K562 (cell line): ENCODE measurements around the gene OBSL1. TPM values are rescaled to one million over a fixed set of nuclear protein-coding genes. Genes with fewer than 3 reads are reported as not detected.

Experiments
- ATAC-seq: fragments of 200-7000 bp; cut with Tn5 transposase; 3 replicates; pipeline ENCODE4 v1.9.1; 2020; ENCODE audit warnings: moderate library complexity
- BruUV-seq: library from RNA; stranded (reverse); fragments of 400-500 nt; replicated peaks from 2 replicates; lab custom pipeline; 2021; lab: Mats Ljungman, UMichigan
- CTCF ChIA-PET: fragments of 300-600 bp; formaldehyde crosslinking; extraction: SDS; loops from one replicate; lab custom pipeline; 2021; ENCODE audit warnings: low intra/inter-chr PET ratio; lab: Yijun Ruan, JAX
- POLR2A ChIA-PET: fragments of 300-600, 350-650 bp; sonication (Branson Sonifier 250); formaldehyde crosslinking; extraction: SDS; loops from one replicate; lab custom pipeline; 2021; ENCODE audit warnings: antibody characterized with exemption, inconsistent platforms; lab: Yijun Ruan, JAX
- DNase-seq, 4 experiments: peaks; one replicate each; pipeline versions ENCODE4 v3.0.0 to v3.0.0-alpha.2; 2011 to 2018; ENCODE audit warnings: low spot score in 3 of 4, mixed read lengths in 3 of 4; ENCODE audit errors: extremely low read depth in 1 of 4
- FAIRE-seq: peaks from 2 replicates; lab custom pipeline; 2011; peaks lifted over from hg19 to GRCh38; lab: Jason Lieb, UNC
- H2AFZ ChIP-seq: 2 replicates; pipeline ENCODE4 v1.6.0; 2011; ENCODE audit warnings: low read depth, low read length, control low read depth, inconsistent platforms
- H3K27ac ChIP-seq: fragments of 200-600 bp; 3 replicates; pipeline ENCODE4 v1.8.0; 2011; ENCODE audit warnings: low read depth, mild to moderate bottlenecking, control low read depth, inconsistent platforms, low read length, moderate library complexity, mixed read lengths; ENCODE audit errors: extremely low read depth
- H3K27me3 ChIP-seq, 2 experiments: fragments of 300-600 bp in 1 of 2; 2 replicates in 1 of 2; 3 replicates in 1 of 2; pipeline versions ENCODE4 v1.6.0 to v1.8.0; 2011; ENCODE audit warnings: inconsistent platforms in 2 of 2, low read length in 2 of 2, mild to moderate bottlenecking in 1 of 2, mixed read lengths in 1 of 2, moderate library complexity in 1 of 2; ENCODE audit not compliant: control insufficient read depth in 2 of 2, insufficient read depth in 2 of 2
- H3K36me3 ChIP-seq: fragments of 300-600 bp; 3 replicates; pipeline ENCODE4 v1.8.0; 2011; ENCODE audit warnings: mild to moderate bottlenecking, low read length, inconsistent platforms; ENCODE audit not compliant: control insufficient read depth, insufficient read depth
- H3K4me1 ChIP-seq, 2 experiments: fragments of 200-600 bp in 1 of 2; replicated peaks in 1 of 2; 2 replicates in 1 of 2; 3 replicates in 1 of 2; pipeline versions ENCODE4 v1.5.1 to v1.8.0; 2011; ENCODE audit warnings: inconsistent platforms in 2 of 2, low read length in 2 of 2, mild to moderate bottlenecking in 1 of 2, mixed read lengths in 1 of 2, moderate library complexity in 1 of 2; ENCODE audit not compliant: control insufficient read depth in 2 of 2, insufficient read depth in 2 of 2
- H3K4me2 ChIP-seq: 2 replicates; pipeline ENCODE4 v1.6.1; 2011; ENCODE audit warnings: low read length, control low read depth, inconsistent platforms, mixed read lengths; ENCODE audit not compliant: insufficient read depth
- H3K4me3 ChIP-seq: fragments of 200-600 bp; sonication (generic), shearing (Covaris generic); 2 replicates; pipeline ENCODE4 v1.5.1; 2016; ENCODE audit warnings: control low read depth, inconsistent platforms
- H3K79me2 ChIP-seq: fragments of 200-600 bp; 3 replicates; pipeline ENCODE4 v1.8.0; 2011; ENCODE audit warnings: low read length, inconsistent platforms; ENCODE audit not compliant: control insufficient read depth, insufficient read depth
- H3K9ac ChIP-seq, 2 experiments: 2 replicates each; pipeline versions ENCODE4 v1.6.0 to v1.6.1; 2011; ENCODE audit warnings: low read depth in 2 of 2, low read length in 2 of 2, control low read depth in 1 of 2, inconsistent platforms in 1 of 2, mild to moderate bottlenecking in 1 of 2, mixed read lengths in 1 of 2; ENCODE audit not compliant: insufficient read depth in 1 of 2
- H3K9me1 ChIP-seq: one replicate; pipeline ENCODE4 v1.6.0; 2011; ENCODE audit warnings: inconsistent platforms, mild to moderate bottlenecking, low read length, moderate library complexity; ENCODE audit not compliant: control insufficient read depth, insufficient read depth
- H3K9me3 ChIP-seq: replicated peaks from 2 replicates; pipeline ENCODE4 v1.5.1; 2011; ENCODE audit warnings: low read depth, low read length, inconsistent platforms; ENCODE audit not compliant: control insufficient read depth, insufficient read depth
- H4K20me1 ChIP-seq: replicated peaks from 2 replicates; pipeline ENCODE4 v1.6.1; 2011; ENCODE audit warnings: low read length, inconsistent platforms, mixed read lengths; ENCODE audit not compliant: control insufficient read depth, insufficient read depth
- CHD7 ChIP-seq: fragments of 200-600 bp; sonication (generic); IDR thresholded peaks from one replicate; pipeline ENCODE4 v1.6.1; 2012; ENCODE audit warnings: mild to moderate bottlenecking, low read depth, low read length, inconsistent platforms
- DACH1 ChIP-seq: fragments of 450-650 bp; IDR thresholded peaks from 2 replicates; pipeline ENCODE4 v1.6.1; 2018; ENCODE audit not compliant: partially characterized antibody
- ESRRA ChIP-seq: fragments of 450-650 bp; IDR thresholded peaks from 2 replicates; pipeline ENCODE4 v1.6.1; 2014; ENCODE audit warnings: low read depth, mild to moderate bottlenecking, moderate library complexity, borderline replicate concordance
- FOXO4 ChIP-seq: fragments of 450-650 bp; formaldehyde crosslinking; IDR thresholded peaks from 2 replicates; pipeline ENCODE4 v1.4.0; 2020; ENCODE audit warnings: mild to moderate bottlenecking, moderate library complexity
- HLTF ChIP-seq: fragments of 450-650 bp; IDR thresholded peaks from 2 replicates; pipeline ENCODE4 v1.6.1; 2016
- RFX1 ChIP-seq: fragments of 450-650 bp; IDR thresholded peaks from 2 replicates; pipeline ENCODE4 v1.6.1; 2016; ENCODE audit warnings: mild to moderate bottlenecking, moderate library complexity
- SMARCB1 ChIP-seq: IDR thresholded peaks from 2 replicates; pipeline ENCODE4 v1.6.1; 2011; ENCODE audit warnings: improper control_type of control experiment, low read depth; ENCODE audit not compliant: insufficient read length
- USF1 ChIP-seq: sonication (generic); formaldehyde crosslinking; IDR thresholded peaks from 2 replicates; pipeline ENCODE4 v1.9.0; 2022; ENCODE audit warnings: mild to moderate bottlenecking, missing genetic modification reagents
- WGBS: fragments of 100-300 bp; shearing (Covaris generic); methylation state at CpG from one replicate; pipeline ENCODE4 v1.1.6; 2016; ENCODE audit warnings: low coverage, mixed read lengths; ENCODE audit not compliant: insufficient coverage; ENCODE audit errors: missing lambda C conversion rate; 5-methylcytosine and 5-hydroxymethylcytosine counted together
- in situ Hi-C: fragments of 300-500 bp; cut with MboI; formaldehyde crosslinking; loops from 4 replicates; pipeline ENCODE4 v1.15.0; 2018; ENCODE audit warnings: inconsistent platforms, mixed read lengths
- intact Hi-C: fragments of 100-400 bp; cut with micrococcal nuclease; formaldehyde crosslinking; loops from 2 replicates; pipeline ENCODE4 v1.14.2; 2022
- polyA plus RNA-seq, 8 experiments: library from polyadenylated mRNA; depleted of rRNA in 4 of 8; stranded (reverse) in 5 of 8; unstranded in 3 of 8; fragments of >200 nt; fragmentation: Nextera tagmentation in 2 of 8; fragmentation: Illumina TruSeq in 1 of 8; extraction: Ambion mirVana in 2 of 8; extraction: Trizol in 1 of 8; gene quantifications; 2 replicates each; pipeline versions ENCODE4 v1.2.1 to v1.2.3, GENCODE V29; 2011 to 2014; ENCODE audit warnings: inconsistent platforms in 1 of 8, missing spikeins in 1 of 8
- total RNA-seq, 7 experiments: library from RNA; depleted of rRNA in 6 of 7; stranded (reverse); fragments of >200 nt in 6 of 7; fragmentation: Illumina TruSeq in 2 of 7; extraction: Trizol in 2 of 7; gene quantifications; 2 replicates each; pipeline versions ENCODE4 v1.2.1 to v1.2.3, GENCODE V29; 2011 to 2021; ENCODE audit warnings: low replicate concordance in 1 of 7

OBSL1 gene
- total and polyA plus RNA-seq, 9 of the 15 experiments (the other 6 are each of a cell fraction or from before 2014, with no cell fraction given), result 1.2 to 26.6 (median 8.6) TPM

- peaks cover 38% of the 10 kb centered on the region for H3K79me2 ChIP-seq
- FAIRE-seq (no peak), ATAC-seq (no peak), DNase-seq (no peak)
- BruUV-seq, result no TSS peak
- peaks cover 14 to 56% of the 10 kb centered on the region in 2 experiments for H3K4me1 ChIP-seq
- no peak overlapping the region for H3K27ac ChIP-seq
- in situ Hi-C loops, result loop anchor here (5.0 kb wide), 1 partner anchor 127 kb away; no protein-coding TSS in a partner anchor
- H3K36me3 ChIP-seq, result peaks cover 48% of the 10 kb centered on the region; the same call in 2 of the 3 replicates
- H3K9me1 ChIP-seq, result no peaks in the 10 kb centered on the region
- no peaks in the 10 kb centered on the region for H3K27me3 ChIP-seq
- ChIA-PET POLR2A (interaction anchor here (0.5 kb wide), 1 partner anchor 98 kb away, joined by 3 read pairs; no protein-coding TSS in a partner anchor), CTCF (no interaction called here)
- intact Hi-C loops, result no loop called here
- WGBS, result 69% methylated on average over 3 of the region's 6 CpGs
- H3K9me3 ChIP-seq, result no peaks in the 10 kb centered on the region
- H2AFZ ChIP-seq, result no peak overlapping the region
- no peak overlapping the region for H3K4me3 ChIP-seq
- peaks cover 8% of the 10 kb centered on the region; the same call in 1 of the 2 replicates for H4K20me1 ChIP-seq
- no peak overlapping the region for H3K4me2 ChIP-seq
- peak overlapping the region in 1 of 2 experiments; percentile 48; a peak in 1 of 4 replicates for H3K9ac ChIP-seq
- TF ChIP-seq DACH1 (no peak), ESRRA (no peak), USF1 (CRISPR knock-in tag) (no peak), FOXO4 (CRISPR knock-in tag) (no peak), SMARCB1 (no peak), HLTF (no peak), CHD7 (no peak), RFX1 (no peak)
Measured at GRCh38 chr2:219533930-219534661, 37.2 kb downstream of the OBSL1 start.
